Measurements from ENCODE around the gene PCGF1. TPM values are rescaled to one million over a fixed set of nuclear protein-coding genes. Genes with fewer than 3 reads are reported as not detected.
A peak's percentile ranks its signal among the peaks of the same experiment; 100 is the strongest.

PCGF1 gene
- total RNA-seq, 1 experiment from 2014 or later, result 33.9 TPM

DNA sequence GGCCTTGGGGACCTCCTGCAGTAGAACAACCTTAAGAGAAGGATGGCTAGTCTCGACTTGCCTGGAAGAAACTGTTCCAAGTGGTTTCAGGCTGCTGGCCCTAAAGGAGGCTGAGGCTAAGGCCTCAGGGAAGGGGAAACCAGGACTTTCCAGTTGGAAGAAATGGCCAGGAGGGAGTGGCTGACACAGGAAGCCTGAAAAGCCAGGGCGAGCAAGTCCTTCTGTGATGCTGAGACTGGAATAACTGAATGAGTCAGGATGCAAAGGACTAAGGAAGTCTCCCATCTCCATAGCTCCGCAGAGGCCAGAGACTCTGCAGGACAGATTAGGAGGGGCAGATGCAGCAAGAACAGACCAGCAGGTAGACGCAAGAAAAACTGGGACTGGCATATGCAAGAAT, 29.6 kb upstream of the PCGF1 start:
- DNase-seq (ENCODE audit: low spot score), result no peak

GRCh38 chr2:74536166-74536950, 28.9 kb upstream of the PCGF1 start:
- no peak for DNase-seq (ENCODE audit: low spot score)

- DNase-seq (ENCODE audit: low spot score), result no peak
These were observed 28.0 kb upstream of the PCGF1 start for GRCh38 chr2:74535440-74535965.

DNA sequence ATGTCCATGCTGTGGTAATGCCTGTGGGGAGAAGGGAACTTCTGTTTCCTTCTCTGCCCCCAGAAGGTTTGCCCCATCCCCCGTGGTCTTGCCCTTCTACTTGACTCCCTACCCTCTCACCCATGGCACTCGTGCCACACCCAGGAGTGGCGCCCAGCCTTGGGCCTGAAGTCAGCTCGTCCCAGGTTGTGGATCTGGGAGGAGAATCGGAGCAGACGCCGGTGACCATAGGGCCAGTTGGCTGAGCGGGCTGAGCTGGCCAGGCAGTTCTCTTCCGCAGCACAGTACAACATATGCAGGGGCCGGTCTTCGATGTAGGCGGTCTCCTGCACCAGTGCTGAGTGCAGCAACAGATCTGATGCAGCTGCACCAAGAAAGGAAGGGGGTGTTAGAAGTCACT, 26.9 kb upstream of the PCGF1 start:
- DNase-seq (ENCODE audit: low spot score), result no peak

GRCh38 chr2:74533464-74533863, 26.0 kb upstream of the PCGF1 start:
- DNase-seq (ENCODE audit: low spot score), result no peak

GRCh38 chr2:74532222-74532621, 24.7 kb upstream of the PCGF1 start:
- peak; percentile 42 for DNase-seq (ENCODE audit: low spot score)

DNA sequence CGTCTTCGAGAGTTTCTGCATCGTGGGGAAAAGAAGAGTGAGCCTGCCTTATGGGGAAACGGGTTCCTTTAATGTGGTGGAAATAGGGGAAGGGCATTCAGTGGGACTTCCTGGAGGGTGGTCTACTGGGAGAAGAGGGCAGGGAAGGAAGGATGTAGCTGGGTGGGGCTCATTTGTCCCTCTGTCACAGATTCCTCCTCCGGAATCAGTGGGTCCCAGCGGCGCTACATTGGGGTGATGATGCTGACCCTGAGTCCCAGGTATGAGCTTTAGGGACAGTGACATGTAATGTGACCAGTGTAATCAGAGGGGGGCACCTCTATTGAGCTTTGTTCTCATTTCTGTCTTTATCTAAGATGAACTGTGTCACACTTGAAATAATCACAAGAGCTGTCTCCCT, 24.2 kb upstream of the PCGF1 start:
- no peak for DNase-seq (ENCODE audit: low spot score)

- peak; percentile 41 for DNase-seq (ENCODE audit: low spot score)
These were observed 23.0 kb upstream of the PCGF1 start for GRCh38 chr2:74530239-74531187.

GRCh38 chr2:74529357-74530238, 22.1 kb upstream of the PCGF1 start, which contains the start of the genes AUP1 and HTRA2:
TSS of gene AUP1 (minus strand) at chr2:74529706. CDS start at chr2:74529629, 77 bp downstream.
TSS of gene HTRA2 (plus strand) at chr2:74529933. CDS start at chr2:74530007, 74 bp downstream.
- DNase-seq (ENCODE audit: low spot score), result peak; percentile 94

DNA sequence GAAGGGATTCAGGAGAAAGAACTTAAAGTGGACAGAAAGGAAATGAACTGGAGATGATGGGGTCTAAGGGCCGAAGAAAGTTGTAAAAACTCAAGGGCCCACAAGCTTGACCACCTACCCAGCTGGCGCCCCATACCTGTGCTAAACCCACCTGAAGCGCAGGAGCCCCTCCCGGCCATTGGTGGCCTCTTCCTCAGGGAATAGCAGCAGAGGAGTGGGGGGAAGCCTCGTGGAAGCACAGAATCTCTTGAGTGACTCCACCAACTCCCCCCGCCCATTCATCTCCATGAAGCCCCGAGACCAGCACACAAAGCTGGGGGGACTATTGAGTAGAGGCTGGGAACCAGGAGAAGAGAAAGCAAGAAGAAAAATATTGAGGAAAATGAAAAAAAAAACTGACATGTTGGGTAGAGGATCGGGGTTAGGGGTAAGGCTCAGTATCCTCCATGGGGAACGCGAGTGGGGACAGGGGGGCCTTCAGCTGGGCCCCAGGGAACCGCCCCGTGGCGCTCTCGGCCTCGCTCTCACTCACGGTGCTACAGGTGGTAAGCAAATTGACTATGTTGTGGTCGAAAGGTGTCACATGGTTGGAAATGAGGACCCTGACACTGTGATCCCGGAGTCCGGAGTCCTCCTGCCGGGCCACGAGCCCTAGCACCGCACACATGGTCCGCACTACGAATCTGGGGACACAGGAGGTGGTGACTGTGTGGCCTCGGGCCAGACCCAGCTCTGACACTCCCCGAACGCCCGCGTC, 21.3 kb upstream of the PCGF1 start:
- DNase-seq (ENCODE audit: low spot score), result no peak

DNA sequence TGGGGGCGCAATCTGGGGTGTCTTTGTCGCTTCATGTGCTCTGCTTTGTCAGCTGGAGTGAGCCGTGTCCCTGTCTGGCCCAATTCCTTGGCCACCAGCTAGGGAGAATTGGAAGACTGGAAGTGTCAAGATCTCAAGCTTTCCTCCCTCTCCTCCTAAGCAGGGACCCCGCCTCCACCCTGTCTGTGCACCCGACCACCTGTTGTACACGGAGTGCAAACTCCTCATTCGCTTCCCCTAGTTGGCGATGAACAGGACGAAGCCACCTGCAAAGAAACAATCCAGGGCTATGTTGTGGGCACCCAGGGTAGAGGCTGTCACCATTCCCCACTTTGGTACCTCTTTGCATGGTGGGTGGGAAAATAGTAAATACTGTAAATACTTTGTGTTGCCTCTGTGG, 20.2 kb upstream of the PCGF1 start:
- DNase-seq (ENCODE audit: low spot score), result no peak

- no peak for DNase-seq (ENCODE audit: low spot score)
These were observed 19.2 kb upstream of the PCGF1 start for GRCh38 chr2:74526649-74527230.

DNA sequence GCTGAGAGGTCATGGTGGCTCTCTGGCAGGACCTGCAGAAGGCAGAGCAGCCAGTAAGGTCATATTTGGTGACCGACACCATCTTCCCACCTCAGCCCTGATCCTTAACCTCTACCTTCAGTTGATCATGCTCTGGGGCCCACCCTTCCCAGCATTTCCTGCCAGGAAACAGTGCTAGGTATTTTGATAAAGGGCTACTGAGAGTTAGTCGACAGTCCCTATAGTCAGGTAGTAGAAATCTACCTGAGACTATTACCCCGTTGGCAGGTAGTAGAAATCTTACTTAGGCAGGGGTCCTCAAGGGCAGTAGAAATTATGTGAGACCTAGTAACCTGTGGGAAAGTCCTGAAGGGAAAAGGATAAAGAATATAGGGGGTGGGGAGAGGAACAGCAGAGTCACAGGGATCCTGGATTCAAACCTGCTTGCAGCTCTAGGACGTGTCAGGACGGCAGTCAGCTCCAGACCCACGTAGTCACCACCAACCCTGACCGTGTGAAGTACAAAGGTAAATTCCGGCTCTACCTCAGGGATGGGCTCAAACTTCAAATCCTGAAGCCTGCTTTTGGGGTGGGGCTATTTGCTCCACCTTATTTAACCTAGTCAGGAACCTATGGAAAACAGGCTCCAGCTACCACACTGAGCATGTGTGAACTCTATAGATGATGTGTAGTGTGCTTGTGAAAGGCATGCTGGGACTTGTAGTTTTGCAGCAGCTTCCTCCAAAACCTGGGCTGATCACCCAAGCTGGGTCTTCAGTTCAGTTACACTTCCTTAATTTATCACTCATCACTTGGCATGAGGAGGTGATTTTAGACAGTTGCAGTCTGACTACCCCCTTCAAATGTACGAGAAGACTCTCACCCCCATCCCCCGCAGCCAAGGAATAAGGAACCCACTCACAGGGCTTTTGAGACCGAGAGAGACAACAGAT, 18.5 kb upstream of the PCGF1 start, which contains the start of gene DQX1:
DQX1 (minus strand) TSS at position 515 of the 932 bp plus-strand sequence; CDS start at position 13, 502 bp downstream.
- DNase-seq (ENCODE audit: low spot score), result peak; percentile 19

DNA sequence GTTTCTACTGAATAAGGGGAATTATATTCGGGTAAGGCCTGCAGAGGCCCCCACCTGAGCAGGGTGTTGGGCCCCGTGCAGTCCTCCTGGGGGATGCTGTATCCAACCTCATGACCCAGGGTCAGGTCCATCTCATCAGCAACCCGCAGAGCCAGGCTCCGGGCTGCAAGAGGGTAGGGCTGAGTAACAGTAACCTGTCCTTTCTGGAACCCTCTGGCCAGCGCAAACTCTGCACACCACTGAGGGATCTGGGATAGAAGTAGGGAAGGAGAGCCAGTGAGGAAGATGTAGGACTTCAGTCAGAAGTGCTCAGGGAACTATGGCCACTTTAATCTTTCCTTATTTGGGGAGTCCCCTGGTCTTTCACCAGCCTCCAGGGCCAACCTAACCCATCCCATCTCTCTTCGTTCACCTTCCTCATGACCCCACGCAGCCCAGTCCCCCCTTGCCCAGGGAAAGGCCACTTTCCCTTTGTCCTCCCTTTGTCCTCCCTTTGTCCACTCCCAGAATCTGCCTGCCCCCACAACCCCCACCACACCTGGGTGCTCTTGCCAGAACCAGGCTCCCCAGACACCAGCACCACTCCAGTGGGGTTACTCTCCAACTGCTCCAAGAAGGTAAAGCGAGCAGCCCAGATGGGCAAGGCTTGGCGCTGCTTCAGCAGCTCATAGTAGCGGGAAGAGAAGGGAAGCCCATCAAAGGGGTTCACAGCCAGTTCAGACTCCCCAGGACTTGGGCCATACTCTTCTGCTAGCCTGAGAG, 17.6 kb upstream of the PCGF1 start:
- DNase-seq (ENCODE audit: low spot score), result no peak

- no peak for DNase-seq (ENCODE audit: low spot score)
These were observed 16.5 kb upstream of the PCGF1 start for GRCh38 chr2:74524005-74524404.

GRCh38 chr2:74522516-74522915, 15.0 kb upstream of the PCGF1 start:
- no peak for DNase-seq (ENCODE audit: low spot score)

- no peak for DNase-seq (ENCODE audit: low spot score)
These were observed 9.2 kb upstream of the PCGF1 start for GRCh38 chr2:74516650-74517049.

GRCh38 chr2:74515981-74516633, 8.6 kb upstream of the PCGF1 start:
- DNase-seq (ENCODE audit: low spot score), result no peak
